ENCODE results near the gene CD300LB.

Gene CD300LB

DNA sequence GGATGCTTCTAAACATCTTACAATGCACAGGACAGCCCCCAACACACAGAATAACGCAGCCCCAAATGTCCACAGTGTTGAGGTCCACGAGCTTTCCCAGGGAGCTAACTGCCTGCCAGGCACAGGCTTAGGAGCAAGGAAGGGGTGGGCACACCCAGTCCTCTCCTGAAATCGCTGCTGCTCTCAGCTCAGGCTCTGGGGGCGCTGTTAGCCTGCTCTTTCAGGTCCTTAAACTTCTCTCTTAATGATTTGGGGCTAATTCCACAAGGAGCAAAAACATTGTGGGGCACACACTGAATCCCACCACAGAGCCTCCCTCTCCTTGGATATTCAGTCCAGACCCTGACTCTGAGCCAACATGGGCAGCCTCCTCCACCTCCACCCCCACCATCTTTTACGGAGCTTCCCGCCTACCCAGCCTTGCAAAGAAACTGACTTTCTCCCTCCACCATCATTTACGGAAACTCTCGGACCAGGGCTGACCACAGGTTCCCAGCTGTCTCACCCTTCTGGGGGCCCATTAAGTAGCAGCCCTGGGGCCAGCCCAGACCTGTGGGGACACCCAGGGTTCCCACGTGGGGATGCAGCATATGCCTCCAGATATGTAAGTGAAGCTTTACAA, 35.0 kb upstream of the CD300LB start:
- no peaks in the 10 kb centered on the region; the same call in 1 of the 2 replicates for H3K27me3 ChIP-seq (ENCODE audit: low read length)
- H3K36me3 ChIP-seq (ENCODE audit: low read length), result no peaks in the 10 kb centered on the region
- H3K4me2 ChIP-seq (ENCODE audit: low read depth, low read length, poor library complexity, severe bottlenecking), result no peak overlapping the region
- H4K20me1 ChIP-seq (ENCODE audit: low read depth, low read length), result no peaks in the 10 kb centered on the region
- H2AFZ ChIP-seq (ENCODE audit: low read depth, low read length, severe bottlenecking), result no peak overlapping the region
- H3F3A ChIP-seq (ENCODE audit: insufficient read depth), result no peaks in the 10 kb centered on the region
- no peak overlapping the region for H3K9ac ChIP-seq (ENCODE audit: low read length)
- no peak overlapping the region for H3K4me3 ChIP-seq (ENCODE audit: insufficient read depth, low read length, poor library complexity, severe bottlenecking)
- no peak overlapping the region for H3K27ac ChIP-seq (ENCODE audit: low read depth, low read length)
- no peaks in the 10 kb centered on the region for H3K79me2 ChIP-seq (ENCODE audit: insufficient read depth, low read length)
- H3K9me3 ChIP-seq (ENCODE audit: insufficient read depth, low read length), result no peaks in the 10 kb centered on the region
- TF ChIP-seq, protein P1, sequence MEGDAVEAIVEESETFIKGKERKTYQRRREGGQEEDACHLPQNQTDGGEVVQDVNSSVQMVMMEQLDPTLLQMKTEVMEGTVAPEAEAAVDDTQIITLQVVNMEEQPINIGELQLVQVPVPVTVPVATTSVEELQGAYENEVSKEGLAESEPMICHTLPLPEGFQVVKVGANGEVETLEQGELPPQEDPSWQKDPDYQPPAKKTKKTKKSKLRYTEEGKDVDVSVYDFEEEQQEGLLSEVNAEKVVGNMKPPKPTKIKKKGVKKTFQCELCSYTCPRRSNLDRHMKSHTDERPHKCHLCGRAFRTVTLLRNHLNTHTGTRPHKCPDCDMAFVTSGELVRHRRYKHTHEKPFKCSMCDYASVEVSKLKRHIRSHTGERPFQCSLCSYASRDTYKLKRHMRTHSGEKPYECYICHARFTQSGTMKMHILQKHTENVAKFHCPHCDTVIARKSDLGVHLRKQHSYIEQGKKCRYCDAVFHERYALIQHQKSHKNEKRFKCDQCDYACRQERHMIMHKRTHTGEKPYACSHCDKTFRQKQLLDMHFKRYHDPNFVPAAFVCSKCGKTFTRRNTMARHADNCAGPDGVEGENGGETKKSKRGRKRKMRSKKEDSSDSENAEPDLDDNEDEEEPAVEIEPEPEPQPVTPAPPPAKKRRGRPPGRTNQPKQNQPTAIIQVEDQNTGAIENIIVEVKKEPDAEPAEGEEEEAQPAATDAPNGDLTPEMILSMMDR (IDR thresholded peaks at IDR 0.05; ENCODE audit: insufficient read depth, low read length, poor library complexity, severe bottlenecking), result peak; percentile 61
- TF ChIP-seq EZH2phosphoT487 (conservative IDR thresholded peaks at IDR 0.05; ENCODE audit: low read length), result no peak
- no peaks in the 10 kb centered on the region for H3K9me2 ChIP-seq (replicated peaks; ENCODE audit: insufficient read depth, low read length)

DNA sequence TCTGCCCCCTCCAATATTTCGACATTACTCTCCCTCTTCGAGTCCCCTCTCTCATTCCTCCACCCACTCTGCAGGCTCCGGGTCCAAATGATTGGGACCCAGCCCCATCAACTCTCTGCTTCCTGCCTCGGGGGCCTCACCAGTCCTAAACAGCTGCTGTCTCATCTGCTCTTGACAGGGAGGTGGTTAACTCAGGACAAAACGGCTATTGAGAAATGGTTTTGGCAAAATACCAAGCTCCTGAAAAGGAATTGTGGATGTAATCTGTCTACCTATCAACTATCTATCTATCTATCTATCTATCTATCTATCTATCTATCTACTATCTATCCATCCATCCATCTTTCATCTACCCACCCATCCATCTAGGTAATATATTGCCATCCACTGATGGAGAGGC, 33.9 kb upstream of the CD300LB start:
- H3K27me3 ChIP-seq (ENCODE audit: low read length), result no peaks in the 10 kb centered on the region
- no peak overlapping the region for H3K4me2 ChIP-seq (ENCODE audit: low read depth, low read length, poor library complexity, severe bottlenecking)
- no peaks in the 10 kb centered on the region for H3K9me3 ChIP-seq (ENCODE audit: insufficient read depth, low read length)
- no peaks in the 10 kb centered on the region for H3K36me3 ChIP-seq (ENCODE audit: low read length)
- no peak overlapping the region for H3K27ac ChIP-seq (ENCODE audit: low read depth, low read length)
- H3K4me3 ChIP-seq (ENCODE audit: insufficient read depth, low read length, poor library complexity, severe bottlenecking), result no peak overlapping the region
- no peaks in the 10 kb centered on the region for H4K20me1 ChIP-seq (ENCODE audit: low read depth, low read length)
- no peak overlapping the region for H2AFZ ChIP-seq (ENCODE audit: low read depth, low read length, severe bottlenecking)
- TF ChIP-seq EZH2phosphoT487 (conservative IDR thresholded peaks at IDR 0.05; ENCODE audit: low read length), result no peak
- TF ChIP-seq, protein P1 (IDR thresholded peaks at IDR 0.05; ENCODE audit: insufficient read depth, low read length, poor library complexity, severe bottlenecking), result no peak
- H3K9me2 ChIP-seq (replicated peaks; ENCODE audit: insufficient read depth, low read length), result no peaks in the 10 kb centered on the region
- no peaks in the 10 kb centered on the region for H3F3A ChIP-seq (ENCODE audit: insufficient read depth)
- H3K9ac ChIP-seq (ENCODE audit: low read length), result no peak overlapping the region
- H3K79me2 ChIP-seq (ENCODE audit: insufficient read depth, low read length), result no peaks in the 10 kb centered on the region

DNA sequence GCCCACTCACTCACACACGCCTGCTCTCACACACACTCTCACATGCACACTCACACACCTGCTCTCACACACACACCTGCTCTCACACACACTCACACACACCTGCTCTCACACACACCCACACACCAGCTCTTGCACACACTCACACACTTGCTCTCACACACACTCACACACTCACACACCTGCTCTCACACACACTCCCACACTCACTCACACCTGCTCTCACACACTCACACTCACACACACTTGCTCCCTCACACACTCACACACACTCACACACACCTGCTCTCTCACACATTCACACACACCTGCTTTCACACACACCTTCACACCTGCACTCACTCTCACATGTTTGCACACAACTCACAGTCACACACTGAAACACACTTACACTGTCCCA, 32.1 kb upstream of the CD300LB start:
- no peak overlapping the region for H2AFZ ChIP-seq (ENCODE audit: low read depth, low read length, severe bottlenecking)
- no peaks in the 10 kb centered on the region for H3K79me2 ChIP-seq (ENCODE audit: insufficient read depth, low read length)
- H3K9me2 ChIP-seq (replicated peaks; ENCODE audit: insufficient read depth, low read length), result no peaks in the 10 kb centered on the region

More for the DNA sequence above, 32.1 kb upstream of the CD300LB start:
- Histone ChIP-seq H3K4me2 (ENCODE audit: low read depth, low read length, poor library complexity, severe bottlenecking) (no peak overlapping the region), H3K9ac (ENCODE audit: low read length) (no peak overlapping the region), H3K36me3 (ENCODE audit: low read length) (no peaks in the 10 kb centered on the region), H3K4me3 (ENCODE audit: insufficient read depth, low read length, poor library complexity, severe bottlenecking) (no peak overlapping the region), H3K27ac (ENCODE audit: low read depth, low read length) (no peak overlapping the region), H4K20me1 (ENCODE audit: low read depth, low read length) (no peaks in the 10 kb centered on the region), H3F3A (ENCODE audit: insufficient read depth) (no peaks in the 10 kb centered on the region), H3K27me3 (ENCODE audit: low read length) (no peaks in the 10 kb centered on the region), H3K9me3 (ENCODE audit: insufficient read depth, low read length) (no peaks in the 10 kb centered on the region)
- TF ChIP-seq, protein P1 (IDR thresholded peaks at IDR 0.05; ENCODE audit: insufficient read depth, low read length, poor library complexity, severe bottlenecking), result no peak
- no peak for TF ChIP-seq EZH2phosphoT487 (conservative IDR thresholded peaks at IDR 0.05; ENCODE audit: low read length)

Data from SU-DHL-6 (cell line).